HG02973 (cell line): Measurements from ENCODE around the gene KIF16B.

Experiments
- ATAC-seq: cut with Tn5 transposase; IDR thresholded peaks from one replicate; pipeline ENCODE4 v1.9.1; 2021; ENCODE audit warnings: moderate library complexity; ENCODE audit not compliant: unreplicated experiment

Gene KIF16B

GRCh38 chr20:16364320-16364687 is 208.9 kb downstream of the KIF16B start:
- ATAC-seq = no peak

- no peak for ATAC-seq
These were observed 209.5 kb downstream of the KIF16B start for GRCh38 chr20:16363506-16364319.

- no peak for ATAC-seq
These were observed 210.6 kb downstream of the KIF16B start for GRCh38 chr20:16362642-16363041.

GRCh38 chr20:16360668-16361067 is 212.6 kb downstream of the KIF16B start:
- ATAC-seq = no peak

- ATAC-seq = no peak
These were observed 219.8 kb downstream of the KIF16B start for GRCh38 chr20:16353417-16353781.

- ATAC-seq = no peak
These were observed 220.4 kb downstream of the KIF16B start for GRCh38 chr20:16352751-16353416.

GRCh38 chr20:16352321-16352720 is 220.9 kb downstream of the KIF16B start:
- no peak for ATAC-seq

GRCh38 chr20:16351415-16351814 is 221.8 kb downstream of the KIF16B start:
- ATAC-seq = no peak

GRCh38 chr20:16350465-16350864 is 222.8 kb downstream of the KIF16B start:
- ATAC-seq = no peak

GRCh38 chr20:16349523-16350260 is 223.6 kb downstream of the KIF16B start:
- no peak for ATAC-seq

- ATAC-seq = no peak
These were observed 226.3 kb downstream of the KIF16B start for GRCh38 chr20:16346956-16347355.

- ATAC-seq = no peak
These were observed 235.5 kb downstream of the KIF16B start for GRCh38 chr20:16337707-16338106.

GRCh38 chr20:16327606-16328005 is 245.6 kb downstream of the KIF16B start:
- no peak for ATAC-seq

GRCh38 chr20:16321291-16321690 is 252.0 kb downstream of the KIF16B start:
- ATAC-seq = no peak

GRCh38 chr20:16317445-16318362 is 255.5 kb downstream of the KIF16B start:
- ATAC-seq = no peak

GRCh38 chr20:16316513-16316912 is 256.7 kb downstream of the KIF16B start:
- no peak for ATAC-seq

- no peak for ATAC-seq
These were observed 258.5 kb downstream of the KIF16B start for GRCh38 chr20:16314748-16315159.

GRCh38 chr20:16314320-16314719 is 258.9 kb downstream of the KIF16B start:
- ATAC-seq = no peak

GRCh38 chr20:16313917-16314316 is 259.3 kb downstream of the KIF16B start:
- ATAC-seq = no peak

GRCh38 chr20:16312998-16313397 is 260.2 kb downstream of the KIF16B start:
- ATAC-seq = no peak

- no peak for ATAC-seq
These were observed 261.5 kb downstream of the KIF16B start for GRCh38 chr20:16311756-16312155.
